K562 (cell line): ENCODE measurements around the gene FADS6. TPM values are rescaled to one million over a fixed set of nuclear protein-coding genes. Genes with fewer than 3 reads are reported as not detected.
A peak's percentile ranks its signal among the peaks of the same experiment; 100 is the strongest.

Experiments
- BHLHE40 ChIP-seq: IDR thresholded peaks from 2 replicates; pipeline ENCODE4 v1.6.1; 2011; ENCODE audit warnings: low read length, improper control_type of control experiment
- BRD4 ChIP-seq: fragments of 200-600 bp; sonication (generic); IDR thresholded peaks from 2 replicates; pipeline ENCODE4 v1.6.1; 2017; ENCODE audit warnings: inconsistent platforms
- CCAR2 ChIP-seq: fragments of 200-400 bp; formaldehyde crosslinking; IDR thresholded peaks from 2 replicates; pipeline ENCODE4 v1.6.1; 2017; ENCODE audit warnings: mild to moderate bottlenecking, low read depth, low read length
- ELF4 ChIP-seq: fragments of 450-650 bp; formaldehyde crosslinking; IDR thresholded peaks from 2 replicates; pipeline ENCODE4 v1.4.0; 2022; ENCODE audit warnings: missing genetic modification characterization
- HCFC1 ChIP-seq: IDR thresholded peaks from 2 replicates; pipeline ENCODE4 v1.6.1; 2012; ENCODE audit warnings: low read depth, low read length, improper control_type of control experiment
- LARP7 ChIP-seq: fragments of 450-650 bp; IDR thresholded peaks from 2 replicates; pipeline ENCODE4 v1.6.1; 2016
- NR1H2 ChIP-seq: sonication (generic); formaldehyde crosslinking; IDR thresholded peaks from 2 replicates; pipeline ENCODE4 v1.4.0; 2020; ENCODE audit warnings: mild to moderate bottlenecking, missing genetic modification reagents
- NUFIP1 ChIP-seq: fragments of 450-650 bp; IDR thresholded peaks from 2 replicates; pipeline ENCODE4 v1.6.1; 2018; ENCODE audit not compliant: partially characterized antibody
- PML ChIP-seq: IDR thresholded peaks from 2 replicates; pipeline ENCODE4 v1.6.1; 2012; ENCODE audit warnings: low read length, inconsistent platforms
- POLR2AphosphoS2 ChIP-seq: IDR thresholded peaks from 2 replicates; pipeline ENCODE4 v1.6.1; 2012; ENCODE audit warnings: low read length, improper control_type of control experiment
- POLR2G ChIP-seq: fragments of 200-400 bp; formaldehyde crosslinking; IDR thresholded peaks from 2 replicates; pipeline ENCODE4 v1.6.1; 2017; ENCODE audit warnings: low read depth, mild to moderate bottlenecking, antibody characterized with exemption, low read length, moderate library complexity
- PRMT5 ChIP-seq: sonication (generic); formaldehyde crosslinking; IDR thresholded peaks from 2 replicates; pipeline ENCODE4 v1.5.0; 2020; ENCODE audit warnings: missing genetic modification reagents
- RBM34 ChIP-seq: fragments of 200-400 bp; formaldehyde crosslinking; IDR thresholded peaks from 2 replicates; pipeline ENCODE4 v1.6.1; 2018; ENCODE audit warnings: low read length, borderline replicate concordance; ENCODE audit not compliant: insufficient read depth
- RFX1 ChIP-seq: fragments of 450-650 bp; IDR thresholded peaks from 2 replicates; pipeline ENCODE4 v1.6.1; 2016; ENCODE audit warnings: mild to moderate bottlenecking, moderate library complexity
- SETDB1 ChIP-seq: IDR thresholded peaks from one replicate; pipeline ENCODE4 v1.6.1; 2012; ENCODE audit warnings: low read length, control low read depth, inconsistent platforms
- ZNF212 ChIP-seq: fragments of 450-650 bp; formaldehyde crosslinking; IDR thresholded peaks from 2 replicates; pipeline ENCODE4 v1.4.0; 2020; ENCODE audit warnings: mild to moderate bottlenecking
- ZNF696 ChIP-seq: fragments of 250-450 bp; sonication (Bioruptor Pico); conservative IDR thresholded peaks from 2 replicates; pipeline ENCODE4 v1.4.0; 2020; ENCODE audit warnings: mild to moderate bottlenecking, moderate library complexity
- polyA plus RNA-seq, 8 experiments: library from polyadenylated mRNA; depleted of rRNA in 4 of 8; stranded (reverse) in 5 of 8; unstranded in 3 of 8; fragments of >200 nt; fragmentation: Nextera tagmentation in 2 of 8; fragmentation: Illumina TruSeq in 1 of 8; extraction: Ambion mirVana in 2 of 8; extraction: Trizol in 1 of 8; gene quantifications; 2 replicates each; pipeline versions ENCODE4 v1.2.1 to v1.2.3, GENCODE V29; 2011 to 2014; ENCODE audit warnings: inconsistent platforms in 1 of 8, missing spikeins in 1 of 8
- total RNA-seq, 7 experiments: library from RNA; depleted of rRNA in 6 of 7; stranded (reverse); fragments of >200 nt in 6 of 7; fragmentation: Illumina TruSeq in 2 of 7; extraction: Trizol in 2 of 7; gene quantifications; 2 replicates each; pipeline versions ENCODE4 v1.2.1 to v1.2.3, GENCODE V29; 2011 to 2021; ENCODE audit warnings: low replicate concordance in 1 of 7
- TF ChIP-seq, protein P1 (sequence below), 2 experiments: fragments of 450-650 bp; conservative IDR thresholded peaks; 2 replicates each; pipeline ENCODE4 v1.6.1; 2017; ENCODE audit warnings: mild to moderate bottlenecking in 2 of 2, moderate library complexity in 2 of 2
- TF ChIP-seq, protein P2 (sequence below): fragments of 450-650 bp; IDR thresholded peaks from 2 replicates; pipeline ENCODE4 v1.6.1; 2014; ENCODE audit warnings: low read depth, mild to moderate bottlenecking, moderate library complexity, borderline replicate concordance
- TF ChIP-seq, protein P3 (sequence below): fragments of 250-450 bp; sonication (Bioruptor Pico); IDR thresholded peaks from 2 replicates; pipeline ENCODE4 v1.5.0; 2022; ENCODE audit warnings: mild to moderate bottlenecking
- TF ChIP-seq, protein P4 (sequence below): fragments of 450-650 bp; IDR thresholded peaks from 2 replicates; pipeline ENCODE4 v1.6.1; 2017; ENCODE audit warnings: mild to moderate bottlenecking, moderate library complexity
- TF ChIP-seq, protein P5 (sequence below): sonication (generic); formaldehyde crosslinking; IDR thresholded peaks from 2 replicates; pipeline ENCODE4 v1.8.1; 2022; ENCODE audit warnings: missing genetic modification reagents

FADS6 gene
- total and polyA plus RNA-seq, 9 of the 15 experiments (the other 6 are each of a cell fraction or from before 2014, with no cell fraction given): 0.18 to 0.22 TPM; not detected in 7

DNA sequence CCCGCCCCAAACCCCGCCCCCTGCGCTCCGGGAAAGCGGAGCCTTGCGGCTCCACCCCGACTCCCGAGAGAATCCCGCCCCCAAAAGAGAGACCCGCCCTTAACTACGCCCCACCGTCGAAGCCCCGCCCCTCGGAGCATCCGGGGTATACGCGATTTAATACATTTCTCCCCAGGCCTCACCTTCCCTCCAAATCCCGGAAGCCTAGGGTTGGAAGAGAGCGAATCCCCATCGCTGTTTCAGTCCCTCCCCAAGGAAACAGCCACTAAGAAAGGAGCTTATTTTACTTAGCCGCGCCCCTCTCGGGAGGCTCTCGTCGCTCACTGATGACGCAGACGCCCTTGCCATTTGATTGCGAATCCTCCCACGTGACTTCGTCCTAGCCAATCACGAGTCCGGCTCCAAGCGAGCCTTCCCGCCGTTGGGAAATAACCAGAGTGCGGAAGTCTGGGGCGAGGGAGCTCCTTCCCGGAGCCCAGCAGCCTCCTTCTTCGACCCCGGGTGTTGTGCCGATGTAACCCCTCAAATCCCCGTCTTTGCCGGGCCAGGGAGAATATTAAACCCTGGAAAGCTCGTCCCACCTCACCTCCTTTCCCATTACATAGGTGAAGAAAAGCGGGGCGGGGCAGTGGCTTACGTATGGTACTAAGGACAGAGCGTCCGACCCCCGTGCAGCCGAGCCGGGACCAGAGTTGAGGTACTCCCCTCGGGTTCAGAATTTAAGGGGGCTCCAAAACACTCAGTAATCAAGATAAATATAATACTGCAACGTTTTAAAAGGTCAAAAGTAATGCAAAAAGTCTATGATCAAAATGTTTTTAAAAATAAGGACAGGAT lies 20.2 kb downstream of the FADS6 start (continued):
- TF ChIP-seq, protein P1, sequence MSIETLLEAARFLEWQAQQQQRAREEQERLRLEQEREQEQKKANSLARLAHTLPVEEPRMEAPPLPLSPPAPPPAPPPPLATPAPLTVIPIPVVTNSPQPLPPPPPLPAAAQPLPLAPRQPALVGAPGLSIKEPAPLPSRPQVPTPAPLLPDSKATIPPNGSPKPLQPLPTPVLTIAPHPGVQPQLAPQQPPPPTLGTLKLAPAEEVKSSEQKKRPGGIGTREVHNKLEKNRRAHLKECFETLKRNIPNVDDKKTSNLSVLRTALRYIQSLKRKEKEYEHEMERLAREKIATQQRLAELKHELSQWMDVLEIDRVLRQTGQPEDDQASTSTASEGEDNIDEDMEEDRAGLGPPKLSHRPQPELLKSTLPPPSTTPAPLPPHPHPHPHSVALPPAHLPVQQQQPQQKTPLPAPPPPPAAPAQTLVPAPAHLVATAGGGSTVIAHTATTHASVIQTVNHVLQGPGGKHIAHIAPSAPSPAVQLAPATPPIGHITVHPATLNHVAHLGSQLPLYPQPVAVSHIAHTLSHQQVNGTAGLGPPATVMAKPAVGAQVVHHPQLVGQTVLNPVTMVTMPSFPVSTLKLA (conservative IDR thresholded peaks at IDR 0.05): peak; percentile 85
- no peak for TF ChIP-seq NUFIP1
- TF ChIP-seq, protein P2, sequence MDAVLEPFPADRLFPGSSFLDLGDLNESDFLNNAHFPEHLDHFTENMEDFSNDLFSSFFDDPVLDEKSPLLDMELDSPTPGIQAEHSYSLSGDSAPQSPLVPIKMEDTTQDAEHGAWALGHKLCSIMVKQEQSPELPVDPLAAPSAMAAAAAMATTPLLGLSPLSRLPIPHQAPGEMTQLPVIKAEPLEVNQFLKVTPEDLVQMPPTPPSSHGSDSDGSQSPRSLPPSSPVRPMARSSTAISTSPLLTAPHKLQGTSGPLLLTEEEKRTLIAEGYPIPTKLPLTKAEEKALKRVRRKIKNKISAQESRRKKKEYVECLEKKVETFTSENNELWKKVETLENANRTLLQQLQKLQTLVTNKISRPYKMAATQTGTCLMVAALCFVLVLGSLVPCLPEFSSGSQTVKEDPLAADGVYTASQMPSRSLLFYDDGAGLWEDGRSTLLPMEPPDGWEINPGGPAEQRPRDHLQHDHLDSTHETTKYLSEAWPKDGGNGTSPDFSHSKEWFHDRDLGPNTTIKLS: 0 out of 2 replicates have a peak, but pooled peaks have one; percentile 24
- peak; percentile 80 for TF ChIP-seq ELF4 (CRISPR knock-in tag)
- TF ChIP-seq CCAR2: no peak
- TF ChIP-seq, protein P3, sequence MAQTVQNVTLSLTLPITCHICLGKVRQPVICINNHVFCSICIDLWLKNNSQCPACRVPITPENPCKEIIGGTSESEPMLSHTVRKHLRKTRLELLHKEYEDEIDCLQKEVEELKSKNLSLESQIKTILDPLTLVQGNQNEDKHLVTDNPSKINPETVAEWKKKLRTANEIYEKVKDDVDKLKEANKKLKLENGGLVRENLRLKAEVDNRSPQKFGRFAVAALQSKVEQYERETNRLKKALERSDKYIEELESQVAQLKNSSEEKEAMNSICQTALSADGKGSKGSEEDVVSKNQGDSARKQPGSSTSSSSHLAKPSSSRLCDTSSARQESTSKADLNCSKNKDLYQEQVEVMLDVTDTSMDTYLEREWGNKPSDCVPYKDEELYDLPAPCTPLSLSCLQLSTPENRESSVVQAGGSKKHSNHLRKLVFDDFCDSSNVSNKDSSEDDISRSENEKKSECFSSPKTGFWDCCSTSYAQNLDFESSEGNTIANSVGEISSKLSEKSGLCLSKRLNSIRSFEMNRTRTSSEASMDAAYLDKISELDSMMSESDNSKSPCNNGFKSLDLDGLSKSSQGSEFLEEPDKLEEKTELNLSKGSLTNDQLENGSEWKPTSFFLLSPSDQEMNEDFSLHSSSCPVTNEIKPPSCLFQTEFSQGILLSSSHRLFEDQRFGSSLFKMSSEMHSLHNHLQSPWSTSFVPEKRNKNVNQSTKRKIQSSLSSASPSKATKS (CRISPR knock-in tag): no peak
- TF ChIP-seq POLR2G: peak; percentile 80
- TF ChIP-seq LARP7: no peak
- no peak for TF ChIP-seq NR1H2
- TF ChIP-seq PML: peak; percentile 92
- TF ChIP-seq POLR2AphosphoS2: no peak
- TF ChIP-seq PRMT5 (CRISPR knock-in tag): no peak
- no peak for TF ChIP-seq ZNF212 (CRISPR knock-in tag)
- no peak for TF ChIP-seq RBM34
- TF ChIP-seq BRD4: peak; percentile 19; the same call in 1 of the 2 replicates
- TF ChIP-seq, protein P4, sequence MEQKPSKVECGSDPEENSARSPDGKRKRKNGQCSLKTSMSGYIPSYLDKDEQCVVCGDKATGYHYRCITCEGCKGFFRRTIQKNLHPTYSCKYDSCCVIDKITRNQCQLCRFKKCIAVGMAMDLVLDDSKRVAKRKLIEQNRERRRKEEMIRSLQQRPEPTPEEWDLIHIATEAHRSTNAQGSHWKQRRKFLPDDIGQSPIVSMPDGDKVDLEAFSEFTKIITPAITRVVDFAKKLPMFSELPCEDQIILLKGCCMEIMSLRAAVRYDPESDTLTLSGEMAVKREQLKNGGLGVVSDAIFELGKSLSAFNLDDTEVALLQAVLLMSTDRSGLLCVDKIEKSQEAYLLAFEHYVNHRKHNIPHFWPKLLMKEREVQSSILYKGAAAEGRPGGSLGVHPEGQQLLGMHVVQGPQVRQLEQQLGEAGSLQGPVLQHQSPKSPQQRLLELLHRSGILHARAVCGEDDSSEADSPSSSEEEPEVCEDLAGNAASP: no peak
- no peak for TF ChIP-seq SETDB1
- TF ChIP-seq, protein P5, sequence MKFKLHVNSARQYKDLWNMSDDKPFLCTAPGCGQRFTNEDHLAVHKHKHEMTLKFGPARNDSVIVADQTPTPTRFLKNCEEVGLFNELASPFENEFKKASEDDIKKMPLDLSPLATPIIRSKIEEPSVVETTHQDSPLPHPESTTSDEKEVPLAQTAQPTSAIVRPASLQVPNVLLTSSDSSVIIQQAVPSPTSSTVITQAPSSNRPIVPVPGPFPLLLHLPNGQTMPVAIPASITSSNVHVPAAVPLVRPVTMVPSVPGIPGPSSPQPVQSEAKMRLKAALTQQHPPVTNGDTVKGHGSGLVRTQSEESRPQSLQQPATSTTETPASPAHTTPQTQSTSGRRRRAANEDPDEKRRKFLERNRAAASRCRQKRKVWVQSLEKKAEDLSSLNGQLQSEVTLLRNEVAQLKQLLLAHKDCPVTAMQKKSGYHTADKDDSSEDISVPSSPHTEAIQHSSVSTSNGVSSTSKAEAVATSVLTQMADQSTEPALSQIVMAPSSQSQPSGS (CRISPR knock-in tag): no peak
- TF ChIP-seq BHLHE40: peak; percentile 66
- peak; percentile 85 for TF ChIP-seq HCFC1
- TF ChIP-seq RFX1: peak; percentile 46; the same call in 1 of the 2 replicates
- no peak for TF ChIP-seq ZNF696 (CRISPR knock-in tag)
